RWPE1 (cell line): ENCODE results near the gene EXD2.
"Not testable (repeated sequence)": the region's sequence is repeated elsewhere in the genome, so short reads cannot be mapped to it uniquely, and the experiment has no call there.

Experiments
- CTCF ChIA-PET: fragments of 350-600 bp; sonication (Branson Sonifier 250); formaldehyde crosslinking; extraction: SDS; loops from one replicate; lab custom pipeline; 2021; lab: Yijun Ruan, JAX
- POLR2A ChIA-PET: fragments of 400-600 bp; formaldehyde crosslinking; extraction: SDS; loops from one replicate; lab custom pipeline; 2020; ENCODE audit warnings: antibody characterized with exemption; ENCODE audit not compliant: low non-redundant PET; lab: Yijun Ruan, JAX
- DNase-seq: peaks from one replicate; pipeline ENCODE4 v3.0.0; 2012; ENCODE audit warnings: low spot score
- H3K27ac ChIP-seq: fragments of 450-650 bp; 2 replicates; pipeline ENCODE4 v1.5.1; 2017
- CTCF ChIP-seq: fragments of 450-650 bp; conservative IDR thresholded peaks from 2 replicates; pipeline ENCODE4 v1.5.1; 2017; ENCODE audit warnings: low read depth, mild to moderate bottlenecking

Gene EXD2

DNA sequence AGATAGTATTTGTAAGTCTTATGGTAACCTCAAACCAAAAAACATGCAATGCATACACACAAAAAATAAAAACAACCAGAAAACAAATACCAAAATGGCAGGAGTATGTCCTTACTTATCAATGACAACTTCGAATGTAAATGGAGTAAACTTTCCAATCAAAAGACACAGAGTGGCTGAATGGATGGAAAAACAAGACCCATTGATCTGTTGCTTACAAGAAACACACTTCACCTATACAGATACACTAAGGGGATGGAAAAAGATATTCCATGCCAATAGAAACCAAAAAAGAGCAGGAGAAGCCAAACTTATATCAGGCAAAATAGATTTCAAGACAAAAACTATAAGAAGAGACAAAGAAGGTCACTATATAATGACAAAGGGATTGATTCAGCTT, 29.7 kb upstream of the EXD2 start:
- no peak overlapping the region for H3K27ac ChIP-seq
- POLR2A ChIA-PET = no interaction called here
- CTCF ChIA-PET = no interaction called here
- no peak for DNase-seq
- no peak for TF ChIP-seq CTCF

DNA sequence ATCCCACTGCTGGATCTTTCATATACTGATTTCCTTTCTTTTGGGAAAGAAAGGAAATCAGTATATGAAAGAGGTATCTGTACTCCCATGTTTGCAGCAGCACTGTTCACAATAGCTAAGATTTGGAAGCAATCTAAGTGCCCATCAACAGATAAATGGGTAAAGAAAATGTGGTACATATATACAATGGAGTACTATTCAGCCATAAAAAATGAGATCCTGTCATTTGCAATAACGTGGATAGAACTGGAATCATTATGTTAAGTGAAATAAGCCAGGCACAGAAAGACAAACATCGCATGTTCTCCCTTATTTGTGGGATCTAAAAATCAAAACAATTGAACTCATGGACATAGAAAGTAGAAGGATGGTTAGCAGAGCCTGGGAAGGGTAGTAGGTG, 25.5 kb upstream of the EXD2 start:
- ChIA-PET CTCF (interaction anchor here (0.8 kb wide), 1 partner anchor 308 kb away, joined by 5 read pairs; no protein-coding TSS in a partner anchor), POLR2A (interaction anchor here (0.6 kb wide), 1 partner anchor 374 kb away, joined by 3 read pairs; no protein-coding TSS in a partner anchor)
- not testable (repeated sequence) for DNase-seq, H3K27ac ChIP-seq

- H3K27ac ChIP-seq = no peak overlapping the region
- no peak for TF ChIP-seq CTCF
- CTCF ChIA-PET = no interaction called here
- POLR2A ChIA-PET = no interaction called here
- DNase-seq = no peak
These were observed 20.5 kb upstream of the EXD2 start for GRCh38 chr14:69170839-69171238.

DNA sequence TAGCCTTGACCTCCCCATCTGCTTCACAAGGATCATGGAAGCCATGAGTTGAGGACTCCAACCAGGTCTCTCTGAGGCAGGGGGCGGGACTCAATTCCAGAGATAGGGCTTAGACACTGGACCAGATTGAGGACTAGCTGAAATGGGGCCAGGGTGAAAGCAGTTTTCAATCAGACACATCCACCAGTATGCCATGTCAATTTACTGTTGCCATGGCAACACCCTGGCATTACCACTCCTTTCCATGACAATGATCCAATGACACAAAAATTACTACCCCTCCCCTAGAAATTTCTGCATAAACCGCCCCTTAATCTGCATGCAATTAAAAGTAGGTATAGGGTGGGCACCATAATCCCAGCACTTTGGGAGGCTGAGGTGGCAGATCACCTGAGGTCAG, 19.7 kb upstream of the EXD2 start:
- CTCF ChIA-PET = no interaction called here
- DNase-seq = no peak
- no peak for TF ChIP-seq CTCF
- no peak overlapping the region for H3K27ac ChIP-seq
- POLR2A ChIA-PET = no interaction called here

- ChIA-PET CTCF (no interaction called here), POLR2A (no interaction called here)
- no peak for TF ChIP-seq CTCF
- no peak for DNase-seq
- H3K27ac ChIP-seq = no peak overlapping the region
These were observed 16.2 kb upstream of the EXD2 start for GRCh38 chr14:69175130-69175529.

- POLR2A ChIA-PET = no interaction called here
- DNase-seq = no peak
These were observed 9.8 kb upstream of the EXD2 start for GRCh38 chr14:69181491-69181890.

DNA sequence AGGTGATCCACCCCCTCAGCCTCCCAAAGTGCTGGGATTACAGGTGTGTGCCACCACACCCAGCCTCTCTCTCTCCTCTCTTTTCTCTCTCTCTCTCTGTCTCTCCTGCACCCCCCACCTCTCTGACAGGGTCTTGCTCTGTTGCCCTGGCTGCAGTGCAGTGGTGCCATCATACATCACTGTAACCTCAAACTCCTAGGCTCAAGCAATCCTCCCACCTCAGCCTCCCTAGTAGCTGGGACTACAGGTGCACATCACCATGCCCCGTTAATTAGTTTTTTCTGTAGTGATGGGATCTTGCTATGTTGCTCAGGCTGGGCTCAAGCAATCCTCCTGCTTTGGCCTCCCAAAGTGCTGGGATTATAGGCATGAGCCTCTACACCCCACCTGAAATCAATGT, 8.7 kb upstream of the EXD2 start:
- DNase-seq, H3K27ac ChIP-seq, CTCF ChIA-PET: not testable (repeated sequence)
- POLR2A ChIA-PET = interaction anchor here (0.7 kb wide), 1 partner anchor 207 kb away, joined by 3 read pairs; no protein-coding TSS in a partner anchor

More at GRCh38 chr14:69181491-69181890, 9.8 kb upstream of the EXD2 start:
- TF ChIP-seq CTCF = no peak
- H3K27ac ChIP-seq = no peak overlapping the region
- CTCF ChIA-PET = interaction anchor here (0.7 kb wide), 1 partner anchor 418 kb away, joined by 5 read pairs; no protein-coding TSS in a partner anchor

DNA sequence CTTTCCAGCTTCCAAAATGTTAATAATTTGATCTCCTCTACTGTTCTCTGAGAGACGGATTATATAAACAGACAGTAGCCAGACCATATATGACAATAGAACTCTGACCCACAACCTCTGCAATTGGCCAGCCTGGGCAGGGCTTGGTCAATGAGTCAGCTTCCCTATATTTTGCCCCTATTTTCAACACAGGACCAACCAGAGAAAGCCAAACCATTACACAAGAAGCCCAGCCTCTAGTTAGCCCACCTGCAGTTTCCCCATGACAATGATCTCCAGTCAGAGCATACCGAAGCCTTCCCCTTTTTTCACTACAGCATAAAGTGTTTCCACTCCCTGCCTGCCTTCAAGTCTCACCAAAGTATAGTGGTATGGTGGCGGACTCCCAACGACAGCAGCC, 7.6 kb upstream of the EXD2 start:
- no peak overlapping the region for H3K27ac ChIP-seq
- TF ChIP-seq CTCF = no peak
- ChIA-PET POLR2A (interaction anchor here (0.6 kb wide), 1 partner anchor 16 kb away, joined by 3 read pairs; no protein-coding TSS in a partner anchor), CTCF (no interaction called here)
- DNase-seq = no peak
